Activated naive CD4-positive, alpha-beta T cell treated with anti-CD3 and anti-CD28 coated beads for 36 hours (primary cell): ENCODE data around the gene B3GNT3. TPM values are rescaled to one million over a fixed set of nuclear protein-coding genes. Genes with fewer than 3 reads are reported as not detected.
A peak's percentile ranks its signal among the peaks of the same experiment; 100 is the strongest.

ENCODE experiments used
- CTCF ChIA-PET: fragments of 350-600 bp; sonication (Branson Sonifier 250); formaldehyde crosslinking; loops from one replicate; lab custom pipeline; 2021; ENCODE audit warnings: antibody characterized with exemption; lab: Charles Lee
- DNase-seq: peaks from one replicate; pipeline ENCODE4 v3.0.0-alpha.2; 2020
- H3K27ac Mint-ChIP-seq: one replicate; pipeline ENCODE4 v1.8.0; 2021; ENCODE audit warnings: mild to moderate bottlenecking, mixed read lengths
- H3K27me3 Mint-ChIP-seq: one replicate; pipeline ENCODE4 v1.8.0; 2021; ENCODE audit warnings: low read depth, mixed read lengths
- H3K36me3 Mint-ChIP-seq: one replicate; pipeline ENCODE4 v1.8.0; 2021; ENCODE audit warnings: low read depth, mixed read lengths
- H3K4me1 Mint-ChIP-seq: one replicate; pipeline ENCODE4 v1.8.0; 2021; ENCODE audit warnings: low read depth, mixed read lengths
- H3K4me3 Mint-ChIP-seq: one replicate; pipeline ENCODE4 v1.8.0; 2021; ENCODE audit warnings: mild to moderate bottlenecking, moderate library complexity, mixed read lengths
- H3K9me3 Mint-ChIP-seq: one replicate; pipeline ENCODE4 v1.8.0; 2021; ENCODE audit warnings: mixed read lengths
- intact Hi-C: fragments of 100-400 bp; cut with micrococcal nuclease; formaldehyde crosslinking; loops from one replicate; pipeline ENCODE4 v1.15.1; 2023
- total RNA-seq, 2 experiments: library from RNA; stranded (reverse); gene quantifications; one replicate each; pipeline ENCODE4 v1.2.3, GENCODE V29; 2021

B3GNT3 gene
- total RNA-seq, 2 experiments from 2014 or later: 0.17 to 0.19 TPM

- CTCF ChIA-PET: interaction anchor here (0.5 to 1.3 kb wide), 2 partner anchors 14 to 314 kb away, joined by 3 to 5 read pairs; no protein-coding TSS in a partner anchor
- DNase-seq: no peak
- Mint-ChIP-seq H3K36me3 (peaks cover 42% of the 10 kb centered on the region), H3K27ac (no peak overlapping the region), H3K27me3 (no peaks in the 10 kb centered on the region), H3K4me1 (peaks cover 47% of the 10 kb centered on the region), H3K4me3 (no peak overlapping the region), H3K9me3 (no peaks in the 10 kb centered on the region)
- intact Hi-C loops: loop anchor here (10.0 kb wide), 1 partner anchor 421 kb away; the partner anchor contains the start of genes ANO8 and GTPBP3
Observed at GRCh38 chr19:17755443-17755890, 39.5 kb upstream of the B3GNT3 start.

GRCh38 chr19:17755977-17756670 lies 38.8 kb upstream of the B3GNT3 start:
- peaks cover 44% of the 10 kb centered on the region for H3K4me1 Mint-ChIP-seq
- no peak overlapping the region for H3K4me3 Mint-ChIP-seq
- peak; percentile 52 for DNase-seq
- CTCF ChIA-PET: interaction anchor here (0.5 kb wide), 1 partner anchor 14 kb away, joined by 5 read pairs; no protein-coding TSS in a partner anchor
- H3K27me3 Mint-ChIP-seq: no peaks in the 10 kb centered on the region
- no peaks in the 10 kb centered on the region for H3K9me3 Mint-ChIP-seq
- H3K27ac Mint-ChIP-seq: no peak overlapping the region
- intact Hi-C loops: loop anchor here (10.0 kb wide), 1 partner anchor 421 kb away; the partner anchor contains the start of genes ANO8 and GTPBP3
- peaks cover 45% of the 10 kb centered on the region for H3K36me3 Mint-ChIP-seq

- intact Hi-C loops: loop anchor here (10.0 kb wide), 1 partner anchor 422 kb away; the partner anchor contains the start of genes ANO8 and GTPBP3
- Mint-ChIP-seq H3K36me3 (peaks cover 48% of the 10 kb centered on the region), H3K4me1 (peaks cover 38% of the 10 kb centered on the region), H3K27me3 (no peaks in the 10 kb centered on the region), H3K9me3 (no peaks in the 10 kb centered on the region), H3K4me3 (no peak overlapping the region), H3K27ac (no peak overlapping the region)
- CTCF ChIA-PET: no interaction called here
- no peak for DNase-seq
Observed at GRCh38 chr19:17757125-17757524, 37.8 kb upstream of the B3GNT3 start.

DNA sequence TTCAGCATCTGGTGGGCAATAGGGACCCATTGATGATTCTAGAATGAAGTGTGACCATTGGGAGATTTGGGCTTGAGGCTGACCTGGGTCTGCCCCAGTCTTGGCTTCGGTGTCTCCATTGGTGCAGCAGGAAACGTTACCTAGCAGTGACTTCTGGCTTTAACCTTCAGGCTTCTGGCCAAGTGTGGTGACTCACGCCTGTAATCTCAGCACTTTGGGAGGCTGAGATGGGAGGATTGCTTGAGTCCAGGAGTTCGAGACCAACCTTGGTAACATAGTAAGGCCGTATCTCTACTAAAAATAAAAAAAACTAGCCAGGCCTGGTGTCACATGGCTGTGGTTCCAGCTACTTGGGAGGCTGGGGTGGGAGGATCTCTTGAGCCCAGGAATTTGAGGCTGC lies 36.4 kb upstream of the B3GNT3 start:
- no peak for DNase-seq
- intact Hi-C loops: loop anchor here (10.0 kb wide), 1 partner anchor 424 kb away; the partner anchor contains the start of genes ANO8 and GTPBP3
- Mint-ChIP-seq H3K27ac (no peak overlapping the region), H3K9me3 (no peaks in the 10 kb centered on the region), H3K4me1 (peaks cover 35% of the 10 kb centered on the region), H3K36me3 (peaks cover 56% of the 10 kb centered on the region), H3K27me3 (no peaks in the 10 kb centered on the region), H3K4me3 (no peak overlapping the region)
- CTCF ChIA-PET: interaction anchor here (0.8 kb wide), 1 partner anchor 137 kb away, joined by 5 read pairs; no protein-coding TSS in a partner anchor

- H3K27me3 Mint-ChIP-seq: no peaks in the 10 kb centered on the region
- CTCF ChIA-PET: interaction anchor here (0.7 kb wide), 1 partner anchor 304 kb away, joined by 3 read pairs; no protein-coding TSS in a partner anchor
- no peak for DNase-seq
- H3K36me3 Mint-ChIP-seq: peaks cover 51% of the 10 kb centered on the region
- no peak overlapping the region for H3K4me3 Mint-ChIP-seq
- intact Hi-C loops: no loop called here
- no peaks in the 10 kb centered on the region for H3K9me3 Mint-ChIP-seq
- no peak overlapping the region for H3K27ac Mint-ChIP-seq
- H3K4me1 Mint-ChIP-seq: peaks cover 15% of the 10 kb centered on the region
Observed at GRCh38 chr19:17761148-17761547, 33.8 kb upstream of the B3GNT3 start.

DNA sequence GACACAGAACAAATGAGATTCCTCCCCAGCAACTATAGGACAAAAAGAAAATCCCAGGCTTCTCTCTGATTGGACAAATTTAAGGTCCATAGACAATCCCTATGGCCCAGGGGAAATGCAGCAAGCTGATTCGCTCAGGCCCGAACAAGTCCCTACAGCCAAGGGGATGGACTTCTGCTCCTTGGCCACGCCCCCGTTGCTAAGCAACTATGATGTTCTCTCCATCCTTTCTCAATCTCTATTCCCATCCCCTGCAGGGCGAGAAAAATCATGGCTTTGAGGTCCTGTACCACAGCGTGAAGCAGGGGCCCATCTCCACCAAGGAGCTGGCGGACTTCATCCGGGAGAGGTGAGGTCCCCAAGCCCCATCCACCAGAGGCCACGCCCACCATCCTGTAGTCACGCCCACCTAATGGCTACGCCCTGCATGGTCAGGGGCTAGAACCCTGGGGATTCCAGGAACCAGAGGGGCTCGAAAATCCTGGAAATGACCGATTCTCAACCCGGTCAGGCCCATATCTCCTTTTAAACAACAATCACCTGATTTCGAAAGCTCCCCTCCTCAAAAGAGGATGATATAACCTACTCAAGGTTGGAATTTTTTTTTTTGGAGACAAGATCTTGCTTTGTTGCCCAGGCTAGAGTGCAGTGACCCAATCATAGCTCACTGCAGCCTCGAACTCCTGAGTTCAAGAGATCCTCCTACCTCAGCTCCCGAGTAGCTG lies 32.3 kb upstream of the B3GNT3 start:
- CTCF ChIA-PET: interaction anchor here (0.7 kb wide), 1 partner anchor 16 kb away, joined by 3 read pairs; no protein-coding TSS in a partner anchor
- peaks cover 50% of the 10 kb centered on the region for H3K36me3 Mint-ChIP-seq
- no peaks in the 10 kb centered on the region for H3K9me3 Mint-ChIP-seq
- no peak for DNase-seq
- H3K4me1 Mint-ChIP-seq: peaks cover 10% of the 10 kb centered on the region
- no peaks in the 10 kb centered on the region for H3K27me3 Mint-ChIP-seq
- H3K4me3 Mint-ChIP-seq: no peak overlapping the region
- H3K27ac Mint-ChIP-seq: no peak overlapping the region
- intact Hi-C loops: no loop called here

- peaks cover 5% of the 10 kb centered on the region for H3K4me1 Mint-ChIP-seq
- H3K4me3 Mint-ChIP-seq: no peak overlapping the region
- CTCF ChIA-PET: interaction anchor here (0.6 to 1.1 kb wide), 4 partner anchors 11 to 39 kb away, joined by 3 read pairs; no protein-coding TSS in a partner anchor
- H3K9me3 Mint-ChIP-seq: no peaks in the 10 kb centered on the region
- H3K27ac Mint-ChIP-seq: no peak overlapping the region
- no peaks in the 10 kb centered on the region for H3K27me3 Mint-ChIP-seq
- H3K36me3 Mint-ChIP-seq: peaks cover 44% of the 10 kb centered on the region
- intact Hi-C loops: no loop called here
- no peak for DNase-seq
Observed at GRCh38 chr19:17764348-17764747, 30.6 kb upstream of the B3GNT3 start.

- Mint-ChIP-seq H3K27me3 (no peaks in the 10 kb centered on the region), H3K27ac (peak overlapping the region; percentile 71), H3K9me3 (no peaks in the 10 kb centered on the region), H3K36me3 (peaks cover 44% of the 10 kb centered on the region), H3K4me3 (no peak overlapping the region), H3K4me1 (peaks cover 5% of the 10 kb centered on the region)
- DNase-seq: no peak
- CTCF ChIA-PET: interaction anchor here (0.6 to 1.4 kb wide), 3 partner anchors 26 to 40 kb away, joined by 3 to 9 read pairs (median 3); no protein-coding TSS in a partner anchor
- intact Hi-C loops: no loop called here
Observed at GRCh38 chr19:17765069-17765618, 29.8 kb upstream of the B3GNT3 start.

- H3K4me3 Mint-ChIP-seq: no peak overlapping the region
- H3K4me1 Mint-ChIP-seq: peaks cover 2% of the 10 kb centered on the region
- intact Hi-C loops: no loop called here
- CTCF ChIA-PET: interaction anchor here (0.6 to 1.8 kb wide), 7 partner anchors 9 to 390 kb away, joined by 3 to 9 read pairs (median 6); no protein-coding TSS in a partner anchor
- H3K9me3 Mint-ChIP-seq: no peaks in the 10 kb centered on the region
- H3K27me3 Mint-ChIP-seq: no peaks in the 10 kb centered on the region
- peaks cover 39% of the 10 kb centered on the region for H3K36me3 Mint-ChIP-seq
- H3K27ac Mint-ChIP-seq: no peak overlapping the region
- peak; percentile 43 for DNase-seq
Observed at GRCh38 chr19:17766543-17767131, 28.3 kb upstream of the B3GNT3 start.

DNA sequence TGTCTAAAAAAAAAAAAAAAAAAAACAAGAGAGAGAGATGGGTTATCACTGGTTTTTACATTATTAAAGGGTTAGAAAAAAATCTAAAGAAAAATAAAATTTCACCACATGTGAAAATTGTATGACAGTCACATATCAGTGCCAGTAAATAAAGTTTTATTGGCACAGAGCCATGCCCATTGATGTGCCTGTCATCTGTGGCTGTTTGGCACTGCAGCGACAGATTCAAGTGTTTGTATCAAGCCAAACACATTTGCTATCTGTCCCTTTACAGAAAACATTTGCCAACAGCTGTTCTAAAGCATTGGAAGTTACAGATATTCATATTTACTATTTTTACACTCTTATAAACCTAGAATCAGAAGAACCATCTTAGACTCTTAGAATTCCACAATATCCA lies 27.4 kb upstream of the B3GNT3 start:
- H3K9me3 Mint-ChIP-seq: no peaks in the 10 kb centered on the region
- no peaks in the 10 kb centered on the region for H3K27me3 Mint-ChIP-seq
- H3K4me3 Mint-ChIP-seq: no peak overlapping the region
- H3K36me3 Mint-ChIP-seq: peaks cover 43% of the 10 kb centered on the region
- no peak for DNase-seq
- peaks cover 2% of the 10 kb centered on the region for H3K4me1 Mint-ChIP-seq
- CTCF ChIA-PET: interaction anchor here (1.3 to 1.6 kb wide), 2 partner anchors 8 to 29 kb away, joined by 4 to 9 read pairs; no protein-coding TSS in a partner anchor
- H3K27ac Mint-ChIP-seq: no peak overlapping the region
- intact Hi-C loops: no loop called here

GRCh38 chr19:17770613-17771012 lies 24.3 kb upstream of the B3GNT3 start:
- CTCF ChIA-PET: interaction anchor here (0.6 kb wide), 1 partner anchor 89 kb away, joined by 4 read pairs; no protein-coding TSS in a partner anchor
- H3K4me1 Mint-ChIP-seq: peaks cover 4% of the 10 kb centered on the region
- peaks cover 37% of the 10 kb centered on the region for H3K36me3 Mint-ChIP-seq

More at GRCh38 chr19:17770613-17771012, 24.3 kb upstream of the B3GNT3 start:
- Mint-ChIP-seq H3K27ac (no peak overlapping the region), H3K9me3 (no peaks in the 10 kb centered on the region), H3K4me3 (no peak overlapping the region), H3K27me3 (no peaks in the 10 kb centered on the region)
- intact Hi-C loops: no loop called here
- DNase-seq: no peak
